ENCODE data around the gene TMEM175.

Gene TMEM175

GRCh38 chr4:963276-964225 lies 31.3 kb downstream of the TMEM175 start:
- Histone ChIP-seq H3K4me1 (ENCODE audit: control insufficient read depth in 5 of 5, insufficient read depth in 5 of 5, low read length in 5 of 5) (no peaks in the 10 kb centered on the region), H3K36me3 (ENCODE audit: control insufficient read depth in 5 of 5, insufficient read depth in 5 of 5, low read length in 5 of 5) (peaks cover 0 to 83% (median 63%) of the 10 kb centered on the region in 5 donors), H3K9ac (ENCODE audit: low read length in 5 of 5) (no peak overlapping the region), H3K9me3 (ENCODE audit: control insufficient read depth in 5 of 5, low read length in 5 of 5) (no peaks in the 10 kb centered on the region), H3K27ac (ENCODE audit: low read depth, low read length) (no peak overlapping the region), H3K27me3 (ENCODE audit: control insufficient read depth in 5 of 5, insufficient read depth in 4 of 5, low read length in 5 of 5) (peaks cover 0 to 1% (median 0%) of the 10 kb centered on the region in 5 donors), H3K4me3 (ENCODE audit: low read depth in 1 of 5, low read length in 5 of 5) (no peak overlapping the region)

GRCh38 chr4:964346-965025 lies 32.2 kb downstream of the TMEM175 start:
- Histone ChIP-seq H3K36me3 (ENCODE audit: control insufficient read depth in 5 of 5, insufficient read depth in 5 of 5, low read length in 5 of 5) (peaks cover 0 to 74% (median 53%) of the 10 kb centered on the region in 5 donors), H3K4me1 (ENCODE audit: control insufficient read depth in 5 of 5, insufficient read depth in 5 of 5, low read length in 5 of 5) (no peaks in the 10 kb centered on the region), H3K9me3 (ENCODE audit: control insufficient read depth in 5 of 5, low read length in 5 of 5) (no peaks in the 10 kb centered on the region), H3K27ac (ENCODE audit: low read depth, low read length) (no peak overlapping the region), H3K27me3 (ENCODE audit: control insufficient read depth in 5 of 5, insufficient read depth in 4 of 5, low read length in 5 of 5) (peaks cover 0 to 3% (median 0%) of the 10 kb centered on the region in 5 donors), H3K9ac (ENCODE audit: low read length in 5 of 5) (no peak overlapping the region), H3K4me3 (ENCODE audit: low read depth in 1 of 5, low read length in 5 of 5) (no peak overlapping the region)

- Histone ChIP-seq H3K27ac (ENCODE audit: low read depth, low read length) (no peak overlapping the region), H3K9ac (ENCODE audit: low read length in 5 of 5) (no peak overlapping the region), H3K9me3 (ENCODE audit: control insufficient read depth in 5 of 5, low read length in 5 of 5) (no peaks in the 10 kb centered on the region), H3K36me3 (ENCODE audit: control insufficient read depth in 5 of 5, insufficient read depth in 5 of 5, low read length in 5 of 5) (peaks cover 0 to 67% (median 52%) of the 10 kb centered on the region in 5 donors), H3K4me3 (ENCODE audit: low read depth in 1 of 5, low read length in 5 of 5) (no peak overlapping the region), H3K27me3 (ENCODE audit: control insufficient read depth in 5 of 5, insufficient read depth in 4 of 5, low read length in 5 of 5) (peaks cover 0 to 3% (median 0%) of the 10 kb centered on the region in 5 donors), H3K4me1 (ENCODE audit: control insufficient read depth in 5 of 5, insufficient read depth in 5 of 5, low read length in 5 of 5) (peaks cover 0 to under 1% (median 0%) of the 10 kb centered on the region in 5 donors)
Observed at GRCh38 chr4:965048-965765, 32.9 kb downstream of the TMEM175 start.

GRCh38 chr4:965766-966134 lies 33.5 kb downstream of the TMEM175 start:
- Histone ChIP-seq H3K4me3 (ENCODE audit: low read depth in 1 of 5, low read length in 5 of 5) (no peak overlapping the region), H3K9me3 (ENCODE audit: control insufficient read depth in 5 of 5, low read length in 5 of 5) (no peaks in the 10 kb centered on the region), H3K27me3 (ENCODE audit: control insufficient read depth in 5 of 5, insufficient read depth in 4 of 5, low read length in 5 of 5) (peaks cover 0 to 3% (median 0%) of the 10 kb centered on the region in 5 donors), H3K27ac (ENCODE audit: low read depth, low read length) (no peak overlapping the region), H3K9ac (ENCODE audit: low read length in 5 of 5) (no peak overlapping the region), H3K4me1 (ENCODE audit: control insufficient read depth in 5 of 5, insufficient read depth in 5 of 5, low read length in 5 of 5) (peaks cover 0 to 3% (median under 1%) of the 10 kb centered on the region in 5 donors), H3K36me3 (ENCODE audit: control insufficient read depth in 5 of 5, insufficient read depth in 5 of 5, low read length in 5 of 5) (peaks cover 0 to 63% (median 48%) of the 10 kb centered on the region in 5 donors)

- H3K36me3 ChIP-seq (ENCODE audit: control insufficient read depth in 5 of 5, insufficient read depth in 5 of 5, low read length in 5 of 5) = peaks cover 0 to 60% (median 42%) of the 10 kb centered on the region in 5 donors
- peaks cover 0 to 11% (median 8%) of the 10 kb centered on the region in 5 donors for H3K4me1 ChIP-seq (ENCODE audit: control insufficient read depth in 5 of 5, insufficient read depth in 5 of 5, low read length in 5 of 5)
- H3K4me3 ChIP-seq (ENCODE audit: low read depth in 1 of 5, low read length in 5 of 5) = no peak overlapping the region
- peaks cover 0 to 3% (median 0%) of the 10 kb centered on the region in 5 donors for H3K27me3 ChIP-seq (ENCODE audit: control insufficient read depth in 5 of 5, insufficient read depth in 4 of 5, low read length in 5 of 5)
- H3K27ac ChIP-seq (ENCODE audit: low read depth, low read length) = no peak overlapping the region
- no peak overlapping the region for H3K9ac ChIP-seq (ENCODE audit: low read length in 5 of 5)
- H3K9me3 ChIP-seq (ENCODE audit: control insufficient read depth in 5 of 5, low read length in 5 of 5) = no peaks in the 10 kb centered on the region
Observed at GRCh38 chr4:966266-967112, 34.2 kb downstream of the TMEM175 start.

- Histone ChIP-seq H3K27me3 (ENCODE audit: control insufficient read depth in 5 of 5, insufficient read depth in 4 of 5, low read length in 5 of 5) (peaks cover 0 to 3% (median 0%) of the 10 kb centered on the region in 5 donors), H3K9me3 (ENCODE audit: control insufficient read depth in 5 of 5, low read length in 5 of 5) (no peaks in the 10 kb centered on the region), H3K4me3 (ENCODE audit: low read depth in 1 of 5, low read length in 5 of 5) (no peak overlapping the region), H3K27ac (ENCODE audit: low read depth, low read length) (no peak overlapping the region), H3K36me3 (ENCODE audit: control insufficient read depth in 5 of 5, insufficient read depth in 5 of 5, low read length in 5 of 5) (peaks cover 0 to 51% (median 34%) of the 10 kb centered on the region in 5 donors), H3K4me1 (ENCODE audit: control insufficient read depth in 5 of 5, insufficient read depth in 5 of 5, low read length in 5 of 5) (peaks cover 4 to 20% (median 17%) of the 10 kb centered on the region in 5 donors), H3K9ac (ENCODE audit: low read length in 5 of 5) (no peak overlapping the region)
Observed at GRCh38 chr4:967113-968104, 35.1 kb downstream of the TMEM175 start.

GRCh38 chr4:968221-968620 lies 36.0 kb downstream of the TMEM175 start:
- peaks cover 4 to 26% (median 24%) of the 10 kb centered on the region in 5 donors for H3K4me1 ChIP-seq (ENCODE audit: control insufficient read depth in 5 of 5, insufficient read depth in 5 of 5, low read length in 5 of 5)
- H3K27me3 ChIP-seq (ENCODE audit: control insufficient read depth in 5 of 5, insufficient read depth in 4 of 5, low read length in 5 of 5) = peaks cover 0 to 3% (median 0%) of the 10 kb centered on the region in 5 donors
- no peaks in the 10 kb centered on the region for H3K9me3 ChIP-seq (ENCODE audit: control insufficient read depth in 5 of 5, low read length in 5 of 5)
- no peak overlapping the region for H3K4me3 ChIP-seq (ENCODE audit: low read depth in 1 of 5, low read length in 5 of 5)
- H3K9ac ChIP-seq (ENCODE audit: low read length in 5 of 5) = no peak overlapping the region
- H3K27ac ChIP-seq (ENCODE audit: low read depth, low read length) = no peak overlapping the region
- peaks cover 0 to 42% (median 27%) of the 10 kb centered on the region in 5 donors for H3K36me3 ChIP-seq (ENCODE audit: control insufficient read depth in 5 of 5, insufficient read depth in 5 of 5, low read length in 5 of 5)

- H3K4me1 ChIP-seq (ENCODE audit: control insufficient read depth in 5 of 5, insufficient read depth in 5 of 5, low read length in 5 of 5) = peaks cover 4 to 27% (median 25%) of the 10 kb centered on the region in 5 donors
- no peaks in the 10 kb centered on the region for H3K9me3 ChIP-seq (ENCODE audit: control insufficient read depth in 5 of 5, low read length in 5 of 5)
- peaks cover 0 to 3% (median 0%) of the 10 kb centered on the region in 5 donors for H3K27me3 ChIP-seq (ENCODE audit: control insufficient read depth in 5 of 5, insufficient read depth in 4 of 5, low read length in 5 of 5)
- H3K4me3 ChIP-seq (ENCODE audit: low read depth in 1 of 5, low read length in 5 of 5) = no peak overlapping the region
- H3K27ac ChIP-seq (ENCODE audit: low read depth, low read length) = no peak overlapping the region
- peaks cover 0 to 38% (median 25%) of the 10 kb centered on the region in 5 donors for H3K36me3 ChIP-seq (ENCODE audit: control insufficient read depth in 5 of 5, insufficient read depth in 5 of 5, low read length in 5 of 5)
- no peak overlapping the region for H3K9ac ChIP-seq (ENCODE audit: low read length in 5 of 5)
Observed at GRCh38 chr4:968621-969394, 36.5 kb downstream of the TMEM175 start.

All from subcutaneous abdominal adipose tissue (tissue), 5 donors.